Body of pancreas (tissue), 4 donors: ENCODE results near the gene UBE2L3. TPM values are rescaled to one million over a fixed set of nuclear protein-coding genes. Genes with fewer than 3 reads are reported as not detected.
"Not testable (repeated sequence)": the region's sequence is repeated elsewhere in the genome, so short reads cannot be mapped to it uniquely, and the experiment has no call there.

ENCODE experiments used
- ATAC-seq: fragments of 150-250 bp; one replicate; pipeline ENCODE4 v1.9.1; 2016
- DNase-seq, 4 donors: peaks; one replicate each; pipeline ENCODE4 v3.0.0-alpha.2; 2019
- H3K27ac ChIP-seq, 4 donors: fragments of 200-600 bp; sonication (generic); 1 replicate in 3 of 4; 2 replicates in 1 of 4; pipeline versions ENCODE4 v1.5.1 to v1.6.1; 2016 to 2019; ENCODE audit warnings: mild to moderate bottlenecking in 1 of 4, mixed read lengths in 1 of 4, moderate library complexity in 1 of 4
- H3K27me3 ChIP-seq, 2 donors: fragments of 200-600 bp; sonication (generic); one replicate each; pipeline ENCODE4 v1.6.0; 2016; ENCODE audit warnings: mild to moderate bottlenecking in 1 of 2
- H3K36me3 ChIP-seq, 2 donors: fragments of 200-600 bp; sonication (generic); replicated peaks in 1 of 2; 2 replicates each; pipeline ENCODE4 v1.5.1; 2016; ENCODE audit warnings: low read depth in 2 of 2; ENCODE audit not compliant: insufficient read depth in 1 of 2
- H3K4me1 ChIP-seq: fragments of 200-600 bp; sonication (generic); one replicate; pipeline ENCODE4 v1.6.0; 2016
- H3K4me3 ChIP-seq, 2 donors: fragments of 200-600 bp; sonication (generic); 1 replicate in 1 of 2; 2 replicates in 1 of 2; pipeline ENCODE4 v1.5.1; 2016 to 2019
- H3K9me3 ChIP-seq, 3 donors: fragments of 200-600 bp; sonication (generic); 1 replicate in 2 of 3; 2 replicates in 1 of 3; pipeline ENCODE4 v1.5.1; 2016
- POLR2A ChIP-seq, 3 donors: fragments of 450-650 bp; IDR thresholded peaks; one replicate each; pipeline ENCODE4 v1.6.1; 2016; ENCODE audit warnings: antibody characterized with exemption in 3 of 3, mild to moderate bottlenecking in 2 of 3
- WGBS, 2 donors: methylation state at CpG; one replicate each; pipeline ENCODE4 v1.1.5; 2017; 5-methylcytosine and 5-hydroxymethylcytosine counted together
- intact Hi-C: fragments of 100-400 bp; cut with DNase I; formaldehyde crosslinking; loops from one replicate; pipeline ENCODE4 v1.15.1; 2023
- total RNA-seq, 2 donors: library from RNA; depleted of rRNA; stranded (reverse); fragments of >200 nt; gene quantifications; one replicate each; pipeline ENCODE4 v1.1.0, GENCODE V29; 2016
- TF ChIP-seq, protein P1 (sequence below), 7 experiments: fragments of 450-650 bp in 4 of 7; fragments of 200-600 bp in 3 of 7; sonication (generic) in 3 of 7; IDR thresholded peaks; one replicate each; pipeline ENCODE4 v1.5.1; 2016 to 2019; ENCODE audit warnings: antibody characterized with exemption in 7 of 7

UBE2L3 gene
- total RNA-seq, 2 donors from 2014 or later = 17.4 to 33.3 TPM

DNA sequence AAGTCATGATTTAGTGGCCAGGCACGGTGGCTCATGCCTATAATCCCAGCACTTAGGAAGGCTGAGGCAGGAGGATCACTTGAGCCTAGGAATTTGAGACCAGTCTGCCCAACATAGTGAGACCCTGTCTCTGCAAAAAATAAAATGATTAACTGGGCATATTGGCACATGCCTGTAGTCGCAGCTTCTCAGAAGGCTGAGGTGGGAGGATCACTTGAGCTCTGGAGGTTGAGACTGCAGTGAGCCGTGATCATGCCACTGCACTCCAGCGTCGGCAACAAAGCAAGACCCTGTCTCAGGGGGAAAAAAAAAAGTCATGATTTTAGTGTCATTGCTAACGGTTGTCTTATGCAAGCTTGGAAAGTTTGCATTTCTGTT is 11.9 kb downstream of the UBE2L3 start:
- WGBS, 2 donors = 47 to 51% methylated on average over 6 of the region's 6 CpGs
- Histone ChIP-seq H3K27ac (no peak overlapping the region), H3K9me3 (no peaks in the 10 kb centered on the region), H3K4me1 (peaks cover 60% of the 10 kb centered on the region), H3K27me3 (no peaks in the 10 kb centered on the region), H3K4me3 (no peak overlapping the region), H3K36me3 (no peaks in the 10 kb centered on the region)
- no peak for ATAC-seq
- intact Hi-C loops = no loop called here
- DNase-seq = no peak
- TF ChIP-seq POLR2A (IDR thresholded peaks at IDR 0.05) = no peak
- TF ChIP-seq, protein P1, sequence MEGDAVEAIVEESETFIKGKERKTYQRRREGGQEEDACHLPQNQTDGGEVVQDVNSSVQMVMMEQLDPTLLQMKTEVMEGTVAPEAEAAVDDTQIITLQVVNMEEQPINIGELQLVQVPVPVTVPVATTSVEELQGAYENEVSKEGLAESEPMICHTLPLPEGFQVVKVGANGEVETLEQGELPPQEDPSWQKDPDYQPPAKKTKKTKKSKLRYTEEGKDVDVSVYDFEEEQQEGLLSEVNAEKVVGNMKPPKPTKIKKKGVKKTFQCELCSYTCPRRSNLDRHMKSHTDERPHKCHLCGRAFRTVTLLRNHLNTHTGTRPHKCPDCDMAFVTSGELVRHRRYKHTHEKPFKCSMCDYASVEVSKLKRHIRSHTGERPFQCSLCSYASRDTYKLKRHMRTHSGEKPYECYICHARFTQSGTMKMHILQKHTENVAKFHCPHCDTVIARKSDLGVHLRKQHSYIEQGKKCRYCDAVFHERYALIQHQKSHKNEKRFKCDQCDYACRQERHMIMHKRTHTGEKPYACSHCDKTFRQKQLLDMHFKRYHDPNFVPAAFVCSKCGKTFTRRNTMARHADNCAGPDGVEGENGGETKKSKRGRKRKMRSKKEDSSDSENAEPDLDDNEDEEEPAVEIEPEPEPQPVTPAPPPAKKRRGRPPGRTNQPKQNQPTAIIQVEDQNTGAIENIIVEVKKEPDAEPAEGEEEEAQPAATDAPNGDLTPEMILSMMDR (IDR thresholded peaks at IDR 0.05) = no peak

GRCh38 chr22:21580623-21581007 is 13.1 kb downstream of the UBE2L3 start:
- H3K27me3 ChIP-seq, DNase-seq, H3K9me3 ChIP-seq, intact Hi-C loops, ATAC-seq, H3K4me3 ChIP-seq, H3K27ac ChIP-seq, H3K36me3 ChIP-seq: not testable (repeated sequence)
- H3K4me1 ChIP-seq = peaks cover 52% of the 10 kb centered on the region
- WGBS, 2 donors = 93 to 96% methylated on average over 9 of the region's 9 CpGs

DNA sequence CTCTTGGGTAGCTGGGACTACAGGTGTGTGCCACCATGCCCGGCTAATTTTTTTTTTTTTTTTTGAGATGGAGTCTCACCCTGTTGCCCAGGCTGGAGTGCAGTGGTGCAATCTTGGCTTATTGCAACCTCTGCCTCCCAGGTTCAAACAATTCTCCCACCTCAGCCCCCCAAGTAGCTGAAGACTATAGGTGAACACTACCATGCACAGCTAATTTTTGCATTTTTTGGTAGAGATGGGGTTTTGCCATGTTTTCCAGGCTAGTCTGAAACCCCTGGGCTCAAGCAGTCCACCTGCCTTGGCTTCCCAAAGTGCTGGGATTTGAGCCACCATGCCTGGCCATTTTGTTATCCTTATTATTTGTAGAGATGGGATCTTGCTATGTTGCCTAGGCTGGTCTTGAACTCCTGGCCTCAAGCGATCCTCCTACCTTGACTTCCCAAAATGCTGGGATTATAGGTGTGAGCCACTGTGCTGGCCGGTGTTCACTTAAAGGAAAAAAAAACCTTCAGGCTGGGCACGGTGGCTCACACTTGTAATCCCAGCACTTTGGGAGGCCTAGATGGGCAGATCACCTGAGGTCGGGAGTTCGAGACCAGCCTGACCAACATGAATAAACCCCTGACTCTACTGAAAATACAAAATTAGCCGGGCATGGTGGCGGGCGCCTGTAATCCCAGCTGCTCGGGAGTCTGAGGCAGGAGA is 13.6 kb downstream of the UBE2L3 start:
- H3K27me3 ChIP-seq, H3K36me3 ChIP-seq, H3K27ac ChIP-seq, H3K9me3 ChIP-seq, DNase-seq, ATAC-seq, intact Hi-C loops, H3K4me3 ChIP-seq: not testable (repeated sequence)
- H3K4me1 ChIP-seq = peaks cover 52% of the 10 kb centered on the region
- 91 to 97% methylated on average over 10 of the region's 10 CpGs for WGBS, 2 donors

DNA sequence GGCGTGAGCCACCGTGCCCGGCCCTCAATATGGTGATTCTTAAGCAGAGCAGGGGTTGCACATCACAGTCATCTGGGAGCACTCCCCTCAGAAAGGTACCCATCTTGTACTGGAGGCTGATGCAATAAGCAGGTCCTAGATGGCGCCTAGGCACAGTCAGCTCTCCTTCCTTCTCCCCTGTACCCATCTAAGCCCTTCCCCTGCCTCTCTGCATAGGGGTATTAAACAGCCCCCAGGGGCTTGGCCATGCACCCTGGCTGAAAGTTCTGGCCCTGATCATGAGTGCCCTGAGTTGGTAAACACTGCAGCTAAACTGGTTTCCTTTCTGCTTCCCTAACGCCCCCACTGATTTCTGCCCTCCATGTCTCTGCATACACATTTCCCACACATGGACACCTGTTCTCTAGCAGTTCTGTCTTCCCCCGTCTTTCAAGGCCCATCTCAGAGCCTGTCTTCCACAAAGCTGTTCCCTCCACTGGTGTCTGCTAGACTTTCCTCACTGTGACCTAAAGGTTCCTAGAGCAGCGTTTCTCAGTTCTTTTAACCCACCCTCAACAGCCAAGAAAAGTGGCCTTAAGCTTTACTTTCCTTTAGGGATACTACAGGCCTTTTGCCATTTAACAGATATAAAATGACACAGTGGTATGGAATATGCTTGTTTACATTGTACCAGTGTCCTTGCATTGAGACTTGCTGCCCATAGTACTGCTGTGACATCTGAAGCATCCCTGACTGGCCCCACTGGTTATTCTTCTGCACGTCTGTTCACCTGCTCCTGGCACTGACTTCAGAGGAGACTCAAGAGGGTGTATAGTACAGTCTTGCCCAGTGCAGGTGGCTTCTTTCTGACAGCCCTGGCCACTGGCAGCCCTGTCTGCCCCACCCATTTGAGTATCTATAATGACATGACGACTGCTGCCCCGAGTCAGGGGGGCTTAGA is 15.6 kb downstream of the UBE2L3 start:
- peak overlapping the region in 1 of 4 donors; percentile 1 for H3K27ac ChIP-seq
- H3K4me3 ChIP-seq = no peak overlapping the region
- 38 to 66% methylated on average over 7 to 10 of the region's 10 CpGs for WGBS, 2 donors
- ATAC-seq (no peak), DNase-seq (no peak)
- TF ChIP-seq POLR2A (IDR thresholded peaks at IDR 0.05) = no peak
- TF ChIP-seq, protein P1 (IDR thresholded peaks at IDR 0.05) = no peak
- peaks cover 45% of the 10 kb centered on the region for H3K4me1 ChIP-seq
- H3K27me3 ChIP-seq = no peaks in the 10 kb centered on the region
- intact Hi-C loops = no loop called here
- no peaks in the 10 kb centered on the region for H3K9me3 ChIP-seq
- H3K36me3 ChIP-seq = no peaks in the 10 kb centered on the region

- TF ChIP-seq, protein P1 (IDR thresholded peaks at IDR 0.05) = no peak
- TF ChIP-seq POLR2A (IDR thresholded peaks at IDR 0.05) = no peak
- peaks cover 43% of the 10 kb centered on the region for H3K4me1 ChIP-seq
These were observed 17.9 kb downstream of the UBE2L3 start for GRCh38 chr22:21585389-21585788.

More at GRCh38 chr22:21585389-21585788, 17.9 kb downstream of the UBE2L3 start:
- Histone ChIP-seq H3K4me3 (no peak overlapping the region), H3K9me3 (no peaks in the 10 kb centered on the region), H3K36me3 (no peaks in the 10 kb centered on the region), H3K27ac (no peak overlapping the region), H3K27me3 (no peaks in the 10 kb centered on the region)
- DNase-seq = no peak
- intact Hi-C loops = no loop called here
- no peak for ATAC-seq
- 69 to 79% methylated on average over 2 of the region's 2 CpGs for WGBS, 2 donors
